ENCODE data around the gene HPCAL1. TPM values are rescaled to one million over a fixed set of nuclear protein-coding genes. Genes with fewer than 3 reads are reported as not detected.
"Not testable (repeated sequence)": the region's sequence is repeated elsewhere in the genome, so short reads cannot be mapped to it uniquely, and the experiment has no call there.

HPCAL1 gene
- polyA plus RNA-seq, 12 donors, result 20.2 to 55.9 (median 31.9) TPM; not detected in 1

GRCh38 chr2:10437806-10438205 is 135.1 kb downstream of the HPCAL1 start:
- DNase-seq, result no peak

DNA sequence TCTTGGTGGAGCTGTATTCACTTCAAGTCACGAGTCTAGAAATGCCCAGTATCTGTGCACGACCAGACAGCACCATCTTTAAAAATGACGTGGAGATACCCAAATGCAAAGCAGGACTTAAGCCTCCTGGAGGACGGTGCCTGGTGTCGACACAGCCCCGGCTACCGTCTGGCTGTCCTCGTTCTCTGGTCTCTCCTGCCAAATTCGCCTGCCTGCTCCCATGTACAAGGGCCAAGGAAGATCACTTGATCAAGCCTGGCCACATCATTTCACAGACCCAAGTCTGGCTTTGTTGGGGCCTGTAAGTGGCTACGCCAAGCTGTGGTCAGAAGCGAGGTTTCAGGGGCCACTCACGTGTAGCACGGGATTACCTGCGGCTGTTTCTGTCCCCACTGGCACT is 136.0 kb downstream of the HPCAL1 start:
- DNase-seq, result no peak

DNA sequence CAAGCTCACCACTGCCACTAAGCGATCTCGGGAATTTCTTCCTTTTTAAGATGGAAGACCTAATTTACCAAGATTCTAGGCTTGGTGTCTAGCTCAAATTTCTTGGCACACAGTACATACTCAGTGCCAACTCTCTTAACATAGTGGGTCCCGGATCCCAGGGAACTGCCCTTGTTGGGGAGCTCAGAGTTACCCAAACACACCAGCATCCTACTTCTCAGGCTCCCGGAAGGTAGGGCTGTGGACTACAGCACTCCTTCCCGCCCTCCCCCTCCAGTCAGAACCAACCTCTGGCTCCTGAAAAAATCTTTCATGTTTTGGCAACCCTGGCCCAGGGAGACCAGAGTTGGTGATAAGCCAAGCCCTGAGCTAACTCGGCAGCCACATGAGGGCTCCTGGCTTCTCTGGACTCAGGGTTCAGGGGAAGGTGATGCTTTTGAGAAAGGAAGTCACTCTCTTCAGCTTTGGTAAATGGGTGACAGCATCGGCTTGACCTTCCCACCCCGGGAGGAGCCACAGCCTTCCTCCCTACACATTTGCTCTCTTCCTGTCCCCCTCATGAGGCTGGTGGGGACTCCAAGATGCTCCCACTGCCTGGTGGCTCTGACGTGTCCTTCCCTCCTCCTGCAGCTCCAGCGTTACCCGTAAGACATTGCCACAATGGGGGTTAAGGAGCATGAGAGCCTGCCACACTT is 136.6 kb downstream of the HPCAL1 start:
- no peak for DNase-seq

GRCh38 chr2:10439971-10440370 is 137.3 kb downstream of the HPCAL1 start:
- DNase-seq, result no peak

DNA sequence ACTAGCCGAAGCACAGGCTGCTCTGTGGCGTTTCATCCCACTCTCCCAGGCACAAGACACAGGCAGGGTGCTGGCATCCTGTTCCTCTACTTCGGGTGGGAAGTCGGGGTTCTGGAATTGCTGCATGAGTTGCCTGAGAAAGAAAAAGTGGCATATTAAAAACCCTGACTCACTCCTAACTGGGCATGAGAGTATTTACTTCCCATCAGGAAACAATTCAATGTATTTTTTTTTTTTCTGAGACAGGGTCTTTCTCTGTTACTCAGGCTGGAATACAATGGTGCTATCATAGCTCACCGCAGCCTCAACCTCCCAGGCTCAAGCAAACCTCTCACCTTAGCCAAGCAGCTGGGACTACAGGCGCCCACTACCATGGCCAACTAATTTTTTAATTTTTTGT is 138.0 kb downstream of the HPCAL1 start:
- no peak for DNase-seq

- no peak for DNase-seq
These were observed 139.2 kb downstream of the HPCAL1 start for GRCh38 chr2:10441948-10442347.

- not testable (repeated sequence) for DNase-seq
These were observed 139.9 kb downstream of the HPCAL1 start for GRCh38 chr2:10442469-10443126.

- no peak for DNase-seq
These were observed 141.8 kb downstream of the HPCAL1 start for GRCh38 chr2:10444463-10444862.

DNA sequence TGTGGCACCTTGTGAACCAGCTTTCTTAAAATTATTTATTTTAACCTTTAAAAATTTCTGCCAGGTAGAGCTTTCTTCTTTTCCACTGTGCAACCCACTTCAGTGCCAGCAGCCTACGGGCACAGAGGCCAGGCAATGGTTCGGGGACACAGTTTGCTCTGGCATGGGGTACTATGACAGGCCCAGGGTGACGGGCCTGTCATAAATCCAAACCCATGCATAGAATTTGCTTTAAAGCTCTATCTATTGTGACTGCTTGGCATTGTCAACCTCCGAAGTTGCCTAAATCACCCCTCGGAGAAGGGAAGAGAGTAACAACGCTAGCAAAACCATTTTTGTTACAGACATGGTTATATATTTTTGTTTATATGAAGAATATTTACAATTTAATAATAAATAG is 143.9 kb downstream of the HPCAL1 start:
- DNase-seq, result no peak

- peak; percentile 38 for DNase-seq
These were observed 144.7 kb downstream of the HPCAL1 start for GRCh38 chr2:10447300-10447894.

GRCh38 chr2:10447895-10448575 is 145.3 kb downstream of the HPCAL1 start, which contains the start of gene ODC1:
Gene ODC1 (minus strand): TSS chr2:10448327. CDS start chr2:10445032, 3,295 bp downstream.
- peak; percentile 81 for DNase-seq

DNA sequence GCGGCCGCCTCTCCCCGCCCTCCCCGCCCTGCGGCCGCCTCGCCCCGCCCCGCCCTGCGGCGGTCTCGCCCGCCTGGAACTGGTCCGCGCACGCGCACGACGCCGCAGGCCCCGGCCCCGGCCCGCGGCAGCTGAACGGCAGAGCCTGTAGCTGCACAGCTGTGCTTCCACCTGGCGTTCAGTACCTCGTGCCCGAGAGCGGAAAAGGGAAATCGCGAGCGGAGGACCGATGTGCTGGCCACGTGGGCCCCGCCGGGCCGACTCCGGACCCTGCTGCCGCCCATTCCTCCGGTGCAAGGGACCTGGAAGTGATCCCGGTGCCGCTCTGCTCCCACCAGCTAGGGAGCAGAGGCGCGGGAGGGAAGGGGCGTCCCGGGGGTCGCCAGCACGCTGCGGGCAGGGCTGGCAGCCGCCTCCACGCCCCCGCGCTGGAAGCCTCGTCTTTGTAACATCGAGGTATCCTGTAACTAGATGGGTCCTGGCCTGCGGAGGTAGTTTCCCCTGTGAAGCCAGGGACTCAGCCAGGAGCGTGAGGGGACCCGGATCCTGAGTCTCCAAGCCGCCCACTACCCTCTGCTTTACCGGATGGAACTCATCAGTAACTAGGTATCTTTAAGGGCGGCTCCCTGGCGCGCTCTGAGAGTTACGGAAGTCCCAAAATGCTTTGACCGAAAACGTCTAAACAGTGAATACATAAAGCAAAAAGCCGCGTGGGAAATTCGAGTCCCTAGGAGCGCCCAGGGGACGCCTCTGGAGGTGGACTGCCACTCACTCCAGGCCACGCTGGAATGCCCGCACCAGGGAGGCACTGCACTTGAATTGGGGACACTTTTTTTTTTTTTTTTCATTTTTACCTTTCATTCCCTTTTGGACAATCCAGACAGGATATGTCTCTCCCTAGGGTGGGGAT is 146.1 kb downstream of the HPCAL1 start:
- peak; percentile 90 for DNase-seq

GRCh38 chr2:10449486-10449831 is 146.8 kb downstream of the HPCAL1 start:
- DNase-seq, result no peak

DNA sequence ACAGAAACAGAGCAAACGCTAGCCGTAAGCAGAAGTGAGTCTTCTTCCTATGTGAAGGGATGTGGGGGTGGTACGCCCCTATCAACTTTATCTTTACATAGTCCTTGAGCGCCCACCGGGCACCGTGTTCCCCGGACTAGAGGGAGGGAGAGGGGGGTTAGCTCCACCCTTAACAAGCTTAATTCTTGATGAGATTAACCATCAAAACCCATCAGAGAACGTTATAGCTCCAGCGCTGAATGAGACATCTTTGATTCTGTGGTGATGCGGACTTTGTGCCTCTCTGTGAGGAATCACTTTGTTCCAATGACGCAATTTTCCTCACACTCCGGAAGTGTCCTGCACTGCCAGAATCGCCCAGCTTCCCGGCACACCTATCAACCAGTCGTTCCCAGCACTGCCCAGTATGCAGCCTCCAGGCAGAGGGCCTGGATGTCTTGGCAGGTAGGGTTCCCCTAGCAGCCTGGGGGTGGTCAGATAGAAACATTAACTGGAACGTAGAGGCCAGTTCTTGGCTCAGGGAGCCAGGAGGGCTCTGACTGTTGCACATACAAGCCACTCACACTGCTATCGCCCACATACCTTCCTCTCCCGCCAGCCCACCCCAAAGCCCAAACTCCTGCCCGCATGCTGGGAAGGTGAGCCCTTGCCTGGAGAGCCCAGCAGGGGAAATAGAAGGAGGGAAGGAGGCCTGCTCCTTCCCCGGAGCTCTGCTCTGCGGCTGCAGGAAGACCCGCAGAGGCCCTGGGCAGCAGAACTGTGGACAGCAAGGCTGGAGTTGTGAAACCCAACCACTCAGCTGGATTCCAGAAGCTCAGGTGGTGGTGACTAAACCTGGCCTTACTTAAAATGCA is 147.4 kb downstream of the HPCAL1 start:
- no peak for DNase-seq

DNA sequence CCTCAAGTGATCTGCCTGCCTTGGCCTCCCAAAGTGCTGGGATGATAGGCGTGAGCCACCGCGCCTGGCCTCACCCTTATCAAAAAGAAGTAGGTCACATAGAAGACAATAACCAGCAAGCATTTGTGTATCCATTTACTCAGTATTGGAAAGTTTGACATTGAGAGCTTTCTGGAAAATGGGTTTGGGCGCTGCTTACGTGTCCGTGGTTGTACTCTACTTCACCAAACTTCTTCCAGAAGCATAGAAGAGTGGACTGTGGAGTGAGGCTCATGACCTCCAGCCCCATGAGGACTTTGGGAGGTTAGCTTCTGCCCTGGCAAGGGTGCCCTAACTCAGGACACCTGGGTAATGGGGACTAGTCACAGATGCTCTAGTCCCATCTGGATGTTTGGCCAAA is 149.1 kb downstream of the HPCAL1 start:
- no peak for DNase-seq

DNA sequence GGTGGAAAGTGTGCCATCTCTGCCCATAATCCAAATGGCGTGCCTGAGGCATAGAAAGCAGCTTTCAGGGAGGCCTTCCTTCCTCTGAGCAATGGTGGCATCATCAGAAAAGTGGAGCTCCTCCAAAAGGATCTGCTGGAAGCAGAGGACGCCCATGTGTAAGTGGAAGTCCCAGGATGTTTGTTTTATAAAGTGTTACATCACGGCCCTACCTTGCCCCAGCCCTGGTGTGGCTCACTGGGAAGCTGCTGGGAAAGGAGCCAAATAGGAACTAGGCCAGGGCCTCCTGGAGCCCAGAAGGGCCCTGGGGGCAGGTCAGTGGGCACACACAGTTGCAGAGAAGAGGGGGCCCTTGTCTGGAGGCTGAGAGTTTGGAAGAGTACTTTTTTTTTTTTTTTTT is 149.6 kb downstream of the HPCAL1 start:
- no peak for DNase-seq

DNA sequence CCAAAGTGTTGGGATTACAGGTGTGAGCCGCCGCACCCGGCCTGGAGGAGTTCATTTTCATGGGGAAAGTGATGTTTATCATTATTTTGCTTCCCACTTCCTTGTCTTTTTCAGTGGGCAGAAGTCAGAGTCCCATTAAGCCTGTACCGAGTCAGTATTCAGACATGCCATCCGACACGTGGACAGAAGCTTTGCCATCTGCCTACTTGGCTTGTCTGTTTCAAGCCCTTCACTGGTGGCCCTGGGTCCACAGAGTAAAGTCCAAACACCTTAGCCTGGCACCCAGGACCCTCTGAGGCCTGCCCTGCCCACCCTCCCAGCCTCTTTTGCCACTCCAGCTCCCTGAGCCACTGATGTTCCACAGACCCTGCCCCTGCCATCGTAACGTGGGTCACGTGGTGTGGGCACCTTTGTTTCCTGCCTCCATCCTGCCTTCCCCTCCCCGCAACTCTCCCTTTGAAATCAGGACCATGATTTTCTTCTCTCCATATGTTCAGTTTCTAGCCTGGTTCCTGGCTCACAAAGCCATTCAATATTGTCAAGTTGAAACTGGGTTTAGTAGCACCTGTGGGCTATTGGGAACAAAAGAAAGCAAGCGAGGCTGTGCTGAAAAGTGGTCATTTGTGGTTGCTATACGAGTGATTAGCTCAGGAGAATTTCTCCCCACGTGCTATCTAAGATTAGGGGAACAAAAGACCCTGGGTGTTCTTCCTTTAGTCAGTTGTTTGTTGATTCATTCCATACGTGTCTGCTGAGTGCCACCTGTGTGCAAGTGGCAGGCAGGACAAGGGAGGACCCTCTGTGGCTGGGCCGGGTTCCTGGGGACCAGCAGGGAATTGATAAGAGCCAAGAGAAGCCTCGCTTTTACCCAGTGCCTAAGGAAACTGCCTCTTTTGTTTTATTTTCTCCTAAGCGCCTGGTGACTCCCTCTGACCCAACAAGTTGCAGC is 150.5 kb downstream of the HPCAL1 start:
- no peak for DNase-seq

DNA sequence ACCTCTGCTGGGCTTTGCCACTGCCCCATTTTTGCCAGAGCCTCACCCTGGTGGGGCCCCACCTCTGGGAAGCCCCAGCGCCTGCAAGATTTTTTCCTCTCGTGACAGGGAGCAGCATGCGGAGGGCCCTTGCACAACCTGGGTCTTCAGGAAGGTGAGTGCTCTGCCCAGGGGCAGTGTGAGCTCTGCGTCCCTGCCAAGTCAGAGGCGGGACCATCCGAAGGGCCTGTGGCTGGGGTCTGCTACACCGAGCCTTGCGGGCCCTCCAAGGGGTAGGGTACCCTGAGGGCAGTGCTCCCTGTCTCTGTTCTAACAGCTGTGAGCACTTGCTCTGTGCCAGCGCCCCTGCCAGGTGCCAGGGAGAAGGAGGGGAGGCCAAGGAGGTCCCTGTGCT is 151.2 kb downstream of the HPCAL1 start:
- no peak for DNase-seq

- no peak for DNase-seq
These were observed 151.8 kb downstream of the HPCAL1 start for GRCh38 chr2:10454505-10454904.
